Measurements from ENCODE around the gene KDM4C.
"Not testable (repeated sequence)": the region's sequence is repeated elsewhere in the genome, so short reads cannot be mapped to it uniquely, and the experiment has no call there.

Gene KDM4C

DNA sequence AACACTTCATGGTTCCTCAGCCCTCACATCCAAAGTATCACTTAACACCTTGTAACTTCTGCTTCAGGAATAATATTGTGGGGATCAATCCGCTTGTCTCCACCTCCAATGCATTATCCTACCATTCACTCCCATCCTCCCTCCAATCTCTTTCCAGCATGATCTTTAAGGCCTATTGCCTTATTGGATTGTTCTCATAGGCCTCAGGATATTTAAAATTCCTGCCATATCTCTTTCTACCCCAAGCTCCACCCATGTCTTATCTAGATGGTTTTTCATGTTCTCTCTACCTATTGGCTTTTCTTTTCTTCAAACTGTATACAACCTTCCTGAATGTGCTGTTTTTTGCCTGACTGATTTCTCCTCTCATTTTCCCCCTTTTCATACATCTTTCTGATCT lies 7.2 kb downstream of the KDM4C start:
- DNase-seq, result no peak

DNA sequence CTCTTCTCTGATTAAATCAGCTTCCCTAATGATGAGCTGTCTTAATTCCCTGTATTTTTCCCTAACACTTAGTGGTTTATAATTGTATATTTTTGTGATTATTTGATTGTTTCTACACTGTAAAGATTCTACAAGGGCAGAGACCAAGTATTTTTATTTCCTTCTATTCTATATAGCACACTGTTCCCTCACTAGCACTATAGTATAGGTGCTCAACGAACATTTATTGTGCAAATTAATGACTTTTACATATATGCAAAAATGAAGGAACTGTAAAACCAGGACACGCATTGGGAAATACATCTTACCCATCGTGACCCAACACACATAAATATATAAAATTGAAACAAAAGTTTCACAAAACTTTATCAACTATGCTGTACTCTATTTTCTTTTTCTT lies 7.6 kb downstream of the KDM4C start:
- no peak for DNase-seq

DNA sequence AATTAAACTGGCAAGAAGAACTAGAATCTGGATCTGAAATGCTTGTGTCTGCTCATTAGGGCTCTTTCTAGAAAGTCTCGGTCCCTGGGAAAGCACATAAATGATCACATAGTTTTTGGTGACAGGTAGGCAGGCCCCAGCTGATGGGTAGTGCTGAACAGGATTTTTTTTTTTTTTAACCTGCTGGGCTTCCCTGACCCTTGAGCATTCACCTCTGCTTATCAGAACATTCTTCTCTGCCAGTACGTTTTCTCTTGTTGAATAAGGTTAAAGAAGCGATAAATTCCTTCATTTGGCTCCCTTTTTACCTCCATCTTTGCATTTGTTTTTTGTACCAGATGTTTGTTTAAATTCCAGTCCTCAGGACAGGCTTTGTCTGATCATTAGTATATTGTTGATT lies 8.8 kb downstream of the KDM4C start:
- DNase-seq, result no peak

DNA sequence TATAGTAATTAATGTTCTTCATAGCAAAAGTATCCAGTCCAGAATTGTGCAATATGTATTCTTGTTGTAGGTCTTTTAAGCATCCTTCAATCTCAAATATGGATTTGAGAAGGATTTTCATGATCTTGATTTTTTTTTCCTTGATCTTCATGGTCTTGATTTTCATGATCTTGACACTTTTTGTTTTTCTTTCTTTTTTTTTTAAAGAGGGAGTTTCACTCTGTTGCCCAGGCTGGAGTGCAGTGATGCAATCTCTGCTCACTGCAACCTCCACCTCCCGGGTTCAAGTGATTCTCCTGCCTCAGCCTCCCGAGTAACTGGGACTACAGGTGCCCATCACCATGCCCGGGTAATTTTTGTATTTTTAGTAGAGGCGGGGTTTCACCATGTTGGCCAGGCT lies 10.8 kb downstream of the KDM4C start:
- not testable (repeated sequence) for DNase-seq

DNA sequence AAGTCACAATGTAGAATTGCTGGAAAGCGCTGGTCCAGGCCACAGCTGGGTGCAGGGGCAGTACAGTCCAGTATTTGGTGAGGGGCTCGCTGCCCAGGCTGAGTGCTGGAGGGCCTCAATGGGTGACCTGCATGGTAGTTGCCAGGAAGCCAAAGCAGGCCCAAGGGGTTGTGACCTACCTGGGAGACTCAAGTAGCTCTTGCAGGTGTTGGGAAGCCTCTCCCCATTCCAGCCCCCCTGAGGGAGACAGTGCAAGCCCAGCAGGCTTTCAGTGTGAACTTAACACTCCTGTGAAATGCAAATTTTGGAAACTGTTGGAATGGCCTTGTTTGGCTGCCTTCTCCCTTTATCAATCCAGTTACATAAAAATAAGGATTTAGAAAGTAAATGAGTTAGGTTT lies 13.9 kb downstream of the KDM4C start:
- DNase-seq, result no peak

DNA sequence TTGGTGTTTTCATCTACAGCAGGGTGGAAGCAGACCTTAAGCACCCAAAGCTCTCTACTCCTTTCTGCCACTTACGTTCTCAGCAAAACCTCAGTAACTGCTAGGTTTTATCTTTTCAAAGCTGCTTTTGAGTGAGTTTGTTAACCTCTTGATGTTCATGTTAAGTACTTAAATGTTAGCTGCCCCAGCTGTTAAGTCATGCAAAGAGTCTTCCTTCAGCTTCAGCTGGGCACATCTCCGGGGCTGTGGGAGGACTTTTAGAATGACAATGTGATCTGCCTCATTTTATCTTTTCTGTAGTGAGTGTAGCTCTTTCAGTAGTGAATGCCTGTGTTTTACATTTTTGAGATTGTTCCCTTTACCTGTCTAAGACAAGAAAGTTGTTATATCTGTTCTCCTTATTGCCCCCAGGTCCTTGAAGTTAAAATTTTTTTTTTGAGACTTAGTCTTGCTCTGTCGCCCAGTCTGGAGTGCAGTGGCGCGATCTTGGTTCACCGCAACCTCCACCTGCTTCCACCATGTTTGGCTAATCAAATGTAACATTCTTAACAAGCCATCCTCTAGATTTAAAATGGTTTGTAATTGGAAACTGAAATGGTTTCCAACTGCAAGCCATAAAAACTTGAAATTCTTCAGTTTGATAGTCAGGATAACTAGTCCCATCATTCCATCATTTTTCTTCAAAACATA lies 19.6 kb downstream of the KDM4C start:
- no peak for DNase-seq

DNA sequence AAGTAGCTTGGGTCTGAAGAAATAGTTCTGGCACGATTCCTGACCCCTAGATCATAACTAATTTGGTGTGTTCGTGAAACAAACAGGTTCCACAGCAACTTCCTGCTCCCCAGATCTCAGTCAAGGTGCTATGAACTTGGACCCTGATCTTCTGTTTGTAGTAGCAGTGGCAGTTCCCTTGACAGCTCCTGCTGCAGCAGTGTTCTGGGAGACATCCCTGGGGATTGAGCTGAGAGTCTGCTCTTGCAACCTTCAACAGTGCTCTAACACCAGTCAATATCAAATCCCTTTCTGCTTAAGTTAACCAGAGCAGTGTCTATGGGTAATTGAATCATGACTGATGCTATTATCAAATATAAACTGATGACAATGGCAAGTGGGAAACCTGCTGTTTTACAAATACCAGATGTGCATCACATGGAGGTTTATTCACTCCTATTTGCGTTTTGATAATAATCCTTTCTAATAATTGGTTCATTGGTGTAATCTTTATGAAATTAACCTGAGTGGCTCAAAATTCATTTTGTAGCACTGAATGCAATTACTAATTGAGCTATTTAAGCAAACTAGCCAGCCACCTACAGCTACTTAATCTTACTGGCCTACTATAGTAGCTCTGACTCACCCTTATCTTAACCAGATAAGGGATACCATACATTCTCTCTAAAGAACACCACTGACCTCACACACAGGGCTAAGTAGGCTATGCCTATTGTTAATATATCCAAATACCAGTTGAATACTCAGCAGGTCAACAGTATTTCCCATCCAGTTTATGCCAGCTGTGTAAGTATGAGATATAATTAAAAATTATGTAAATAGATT lies 21.9 kb downstream of the KDM4C start:
- DNase-seq, result no peak

DNA sequence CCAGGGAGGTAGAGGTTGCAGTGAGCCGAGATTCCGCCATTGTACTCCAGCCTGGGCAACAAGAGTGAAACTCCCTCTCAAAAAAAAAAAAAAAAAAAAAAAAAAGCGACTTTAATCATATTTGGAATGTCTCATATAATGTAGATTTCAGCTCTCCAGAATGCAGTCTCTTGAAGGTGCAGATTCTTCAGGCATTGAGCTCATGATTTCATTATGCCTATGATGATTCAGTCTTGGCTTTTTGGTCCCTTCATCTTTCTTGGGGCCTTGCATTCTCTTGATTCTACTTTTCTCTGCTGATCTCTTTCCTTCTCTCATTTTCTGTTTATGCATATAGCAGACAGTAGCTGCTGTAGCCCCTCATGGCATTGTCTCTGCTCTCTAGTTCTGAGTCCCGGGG lies 22.9 kb downstream of the KDM4C start:
- no peak for DNase-seq

DNA sequence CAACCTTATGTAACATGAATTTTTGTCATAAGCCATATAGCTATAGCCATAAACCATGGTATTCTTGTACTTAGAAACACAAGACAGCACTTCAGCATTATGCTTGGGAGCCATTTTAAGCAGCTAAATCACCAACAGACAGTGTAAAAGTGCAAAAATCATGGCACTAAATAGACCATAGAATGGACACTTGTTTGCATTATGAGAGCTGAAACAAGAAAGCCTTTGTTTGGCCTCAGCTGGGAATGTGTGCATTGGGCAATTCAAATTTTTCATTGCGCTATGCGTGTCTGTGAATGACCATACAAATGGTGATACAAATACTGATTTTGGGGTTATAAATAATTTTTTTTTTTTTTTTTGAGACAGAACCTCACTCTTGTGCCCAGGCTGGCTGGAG lies 23.7 kb downstream of the KDM4C start:
- no peak for DNase-seq

DNA sequence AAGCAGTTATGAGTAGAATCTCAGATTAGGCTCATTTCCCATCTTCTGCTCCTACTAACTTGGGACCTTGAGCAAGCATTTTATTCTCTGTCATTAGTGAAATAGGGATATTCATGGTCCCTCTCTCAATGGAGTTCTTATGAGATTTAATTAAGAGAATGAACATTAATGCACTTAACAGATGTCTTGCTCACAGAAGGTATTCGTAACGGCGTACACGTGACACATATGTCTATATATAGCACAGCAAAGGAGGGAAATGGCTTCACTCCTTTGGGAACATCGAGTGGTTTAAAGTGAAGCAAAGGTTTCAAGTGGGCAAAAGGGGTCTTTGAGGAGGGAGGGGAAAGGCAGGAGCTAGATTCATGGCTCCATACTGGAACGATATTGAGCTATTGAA lies 24.6 kb downstream of the KDM4C start:
- DNase-seq, result no peak

DNA sequence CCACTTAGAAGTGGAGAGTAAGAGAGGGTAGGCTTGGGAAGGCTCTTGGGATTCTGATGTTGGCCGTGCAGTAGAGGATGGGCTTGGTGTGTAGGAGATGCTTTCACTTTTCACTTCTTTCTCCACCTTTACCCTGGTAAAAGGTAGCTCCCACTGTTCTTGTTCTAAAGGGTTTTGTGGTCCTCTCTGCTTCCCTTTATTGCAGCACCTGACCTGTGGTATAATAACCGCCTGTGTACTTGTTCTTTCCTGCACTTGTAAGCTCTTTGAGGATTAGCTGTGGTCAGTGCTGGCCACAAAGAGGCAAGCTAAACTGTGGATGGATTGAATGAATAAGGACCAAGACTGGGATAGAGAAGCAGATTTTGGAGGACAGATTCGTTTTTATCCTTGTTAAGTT lies 25.2 kb downstream of the KDM4C start:
- no peak for DNase-seq

DNA sequence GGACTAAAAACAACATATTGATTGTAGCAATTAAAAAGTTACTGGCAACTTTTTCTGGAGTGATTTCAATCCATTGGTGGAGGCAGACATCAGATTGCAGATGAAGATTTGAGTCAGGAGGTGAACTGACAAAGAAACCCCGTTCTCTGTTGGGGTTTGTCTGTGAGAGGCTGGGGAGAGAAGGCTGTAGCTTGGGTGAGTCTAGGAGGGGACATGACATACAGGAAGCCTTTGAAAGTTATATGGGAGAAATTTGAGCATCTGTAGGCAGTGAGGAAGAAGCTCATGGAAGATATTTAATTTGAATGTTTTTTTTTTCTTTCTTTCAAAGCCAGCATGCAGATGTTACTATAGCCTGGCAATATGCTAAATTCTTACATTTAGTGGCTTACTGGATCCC lies 26.0 kb downstream of the KDM4C start:
- no peak for DNase-seq

DNA sequence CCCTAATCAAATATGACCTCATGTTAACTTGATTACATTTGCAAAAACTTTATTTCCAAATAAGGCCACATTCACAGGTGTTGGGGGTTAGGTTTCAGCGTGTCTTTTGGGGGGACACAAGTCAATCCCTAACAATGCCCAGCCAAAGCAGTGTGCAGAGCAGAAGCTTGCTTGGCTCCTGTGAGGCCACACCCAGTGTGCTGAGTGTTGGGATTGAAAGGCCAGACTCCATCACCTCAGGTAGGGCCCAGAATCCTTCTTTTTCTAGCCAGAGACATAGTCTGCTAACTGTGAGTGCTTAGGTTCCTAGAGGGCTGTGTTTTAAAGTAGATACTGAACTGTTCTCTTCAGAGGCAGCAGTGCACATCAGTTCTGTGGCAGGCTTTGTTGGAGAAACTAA lies 27.9 kb downstream of the KDM4C start:
- DNase-seq, result no peak

DNA sequence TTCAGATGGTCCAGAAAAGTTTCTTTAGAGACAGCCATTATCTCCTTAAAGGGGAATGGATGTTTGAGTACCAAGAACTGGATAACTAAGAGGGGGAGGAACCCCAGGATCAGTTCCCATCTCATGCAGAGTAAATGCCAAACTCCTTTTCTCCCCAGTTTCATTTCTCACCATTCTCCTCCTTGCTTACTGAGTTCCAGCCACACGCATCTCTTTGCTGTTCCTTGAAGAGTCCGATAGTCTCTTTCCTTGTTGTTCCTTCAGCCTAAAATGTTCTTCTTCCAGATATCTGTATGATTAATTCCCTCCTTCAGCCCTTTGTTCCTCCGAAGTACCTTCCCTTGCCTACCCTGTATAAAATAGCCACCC lies 30.0 kb downstream of the KDM4C start:
- DNase-seq, result no peak

DNA sequence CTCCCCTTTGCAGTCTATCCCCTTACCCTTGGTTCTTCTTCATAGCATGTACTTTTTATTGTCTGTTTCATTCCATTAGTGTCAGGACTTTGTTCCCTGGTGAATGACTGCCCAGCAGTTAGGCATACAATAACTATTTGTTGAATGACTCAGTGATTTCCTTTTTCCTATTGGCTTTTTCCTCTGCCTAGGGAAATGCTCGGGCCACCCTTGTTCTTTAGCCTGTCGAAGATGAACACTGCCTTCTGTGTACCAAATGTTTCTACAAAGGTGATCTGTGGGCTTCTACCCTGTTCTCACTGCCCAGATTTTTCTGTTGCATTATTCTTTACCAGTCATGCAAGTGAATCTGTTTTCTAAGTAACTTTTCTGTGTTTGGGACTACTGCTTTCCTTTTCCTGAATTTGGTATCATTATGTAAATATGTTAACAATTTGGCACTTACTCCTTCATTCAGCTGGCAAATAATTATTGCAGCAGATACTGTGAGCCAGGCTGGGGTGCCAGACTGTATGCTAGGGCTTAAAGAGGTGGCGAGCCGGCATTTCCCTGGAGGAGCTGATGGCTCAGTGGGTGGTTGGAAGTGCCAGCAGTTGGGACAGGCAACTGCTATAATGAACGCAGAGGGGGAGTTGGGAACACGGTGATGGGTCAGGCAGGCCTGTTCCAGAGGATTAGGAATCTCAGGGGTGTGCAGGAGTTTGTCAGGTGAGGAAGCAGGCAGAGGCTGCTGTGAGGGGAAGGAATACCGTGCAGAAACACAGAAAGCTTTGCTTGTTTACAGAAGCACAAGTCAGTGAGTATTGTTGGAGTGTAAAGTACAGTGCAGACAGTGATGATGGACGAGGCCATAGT lies 30.6 kb downstream of the KDM4C start:
- no peak for DNase-seq

DNA sequence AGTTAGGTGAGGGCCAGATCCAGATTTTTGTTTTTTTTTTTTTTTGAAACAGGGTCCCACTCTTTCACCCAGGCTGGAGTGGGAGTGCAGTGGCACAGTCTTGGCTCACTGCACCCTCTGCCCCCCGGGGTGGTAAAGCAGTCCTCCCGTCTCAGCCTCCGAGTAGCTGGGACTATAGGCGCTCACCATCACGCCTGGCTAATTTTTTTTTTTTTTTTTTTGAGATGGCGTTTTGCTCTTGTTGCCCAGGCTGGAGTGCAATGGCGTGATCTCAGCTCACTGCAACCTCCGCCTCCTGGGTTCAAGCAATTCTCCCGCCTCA lies 31.2 kb downstream of the KDM4C start:
- DNase-seq, result not testable (repeated sequence)

DNA sequence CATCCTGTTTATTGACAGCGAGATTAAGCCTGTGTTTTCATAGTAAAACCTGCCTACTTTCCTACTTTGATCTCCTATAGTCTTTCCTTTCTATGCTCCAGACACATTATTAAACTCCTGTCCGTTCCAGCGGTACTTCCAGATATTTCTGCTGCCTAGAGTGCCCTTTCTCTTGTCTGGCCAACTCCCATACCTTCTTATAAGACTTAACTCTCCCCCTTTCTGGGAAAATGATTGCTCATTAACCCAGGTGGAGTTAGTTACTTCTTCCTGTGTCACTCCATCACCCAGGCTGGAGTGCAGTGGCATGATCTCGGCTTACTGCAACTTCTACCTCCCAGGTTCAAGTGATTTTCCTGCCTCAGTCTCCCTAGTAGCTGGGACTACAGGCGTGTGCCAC lies 33.1 kb downstream of the KDM4C start:
- DNase-seq, result no peak

DNA sequence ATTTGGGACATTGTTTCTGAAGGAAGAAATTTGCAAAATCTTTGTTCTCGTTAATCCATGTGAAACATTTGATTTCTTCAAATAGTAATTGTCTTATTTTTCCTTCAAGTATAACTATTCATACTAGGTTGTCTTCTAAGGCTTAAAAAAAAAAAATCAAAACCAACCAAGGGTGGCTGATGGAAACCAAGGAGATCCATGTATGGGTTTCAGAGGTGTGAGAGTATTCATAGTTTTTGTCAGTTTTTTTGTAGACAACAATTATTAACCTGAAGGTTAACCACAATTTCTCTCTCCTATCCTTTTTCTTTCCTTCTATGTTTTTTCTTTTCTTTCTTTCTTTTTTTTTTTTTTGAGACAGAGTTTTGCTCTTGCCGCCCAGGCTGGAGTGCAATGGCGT lies 35.4 kb downstream of the KDM4C start:
- no peak for DNase-seq

DNA sequence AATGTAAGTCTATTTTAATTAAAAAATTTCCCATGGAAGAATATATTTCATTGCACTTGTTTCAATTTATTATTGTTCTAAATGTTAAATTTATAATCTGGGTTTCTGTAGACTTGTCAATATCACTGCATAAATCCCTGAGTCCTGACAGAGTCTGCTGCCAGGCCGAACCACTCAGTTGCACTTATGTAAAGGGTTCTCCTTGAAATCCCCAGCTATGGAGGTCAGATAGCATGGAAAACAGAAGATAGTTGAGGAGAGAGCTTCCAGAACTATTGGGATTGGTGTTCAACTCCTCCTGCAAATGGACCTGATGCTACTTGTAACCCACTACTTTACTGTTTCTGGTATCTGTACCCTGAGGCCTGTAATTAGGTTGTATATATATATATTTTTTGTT lies 37.2 kb downstream of the KDM4C start:
- DNase-seq, result no peak

DNA sequence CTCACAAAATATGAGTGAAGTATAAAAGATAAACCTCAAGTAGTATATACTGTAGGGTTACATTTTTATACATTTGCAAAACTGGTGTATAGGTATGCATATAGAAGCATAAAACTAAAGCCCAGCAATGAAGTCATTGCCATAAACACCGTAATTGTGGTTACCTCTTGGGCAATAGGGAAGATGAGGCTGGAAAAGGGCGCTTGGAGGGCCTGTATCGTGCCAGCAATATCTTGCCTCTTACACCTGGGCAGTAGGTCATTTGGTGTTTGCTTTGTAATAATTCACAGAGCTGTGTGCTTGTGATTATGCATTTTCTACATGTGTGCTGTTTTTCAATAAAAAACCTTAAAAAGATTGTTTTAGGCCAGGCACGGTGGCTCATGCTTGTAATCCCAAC lies 45.2 kb downstream of the KDM4C start:
- DNase-seq, result no peak

DNA sequence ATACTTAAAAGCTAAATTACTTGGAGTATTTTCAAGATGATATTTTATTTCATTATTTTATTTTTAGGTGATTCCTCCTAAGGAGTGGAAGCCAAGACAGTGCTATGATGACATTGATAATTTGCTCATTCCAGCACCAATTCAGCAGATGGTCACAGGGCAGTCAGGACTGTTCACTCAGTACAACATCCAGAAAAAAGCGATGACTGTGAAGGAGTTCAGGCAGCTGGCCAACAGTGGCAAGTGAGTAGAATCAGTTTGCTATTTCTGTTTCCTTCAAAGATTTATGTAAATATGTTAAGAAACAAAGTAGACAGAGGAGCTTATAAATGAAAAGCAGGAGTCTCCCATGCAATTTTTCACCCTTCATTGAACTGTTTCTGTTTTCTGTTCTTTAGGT lies 47.8 kb downstream of the KDM4C start:
- no peak for DNase-seq

DNA sequence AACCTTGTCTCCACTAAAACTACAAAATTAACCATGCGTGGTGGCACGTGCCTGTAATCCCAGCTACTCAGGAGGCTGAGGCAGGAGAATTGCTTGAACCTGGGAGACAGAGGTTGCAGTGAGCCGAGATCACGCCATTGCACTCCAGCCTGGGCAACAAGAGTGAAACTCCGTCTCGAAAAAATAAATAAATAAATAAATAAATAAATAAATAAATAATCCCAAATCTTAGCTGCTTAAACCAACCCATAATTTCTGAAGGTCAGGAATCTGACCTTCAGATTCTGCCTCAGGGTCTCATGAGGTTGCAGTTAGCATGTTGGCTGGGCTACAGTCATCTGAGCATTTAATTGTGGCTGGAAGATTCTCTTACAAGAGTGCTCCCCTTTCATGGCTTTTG lies 48.5 kb downstream of the KDM4C start:
- DNase-seq, result not testable (repeated sequence)

DNA sequence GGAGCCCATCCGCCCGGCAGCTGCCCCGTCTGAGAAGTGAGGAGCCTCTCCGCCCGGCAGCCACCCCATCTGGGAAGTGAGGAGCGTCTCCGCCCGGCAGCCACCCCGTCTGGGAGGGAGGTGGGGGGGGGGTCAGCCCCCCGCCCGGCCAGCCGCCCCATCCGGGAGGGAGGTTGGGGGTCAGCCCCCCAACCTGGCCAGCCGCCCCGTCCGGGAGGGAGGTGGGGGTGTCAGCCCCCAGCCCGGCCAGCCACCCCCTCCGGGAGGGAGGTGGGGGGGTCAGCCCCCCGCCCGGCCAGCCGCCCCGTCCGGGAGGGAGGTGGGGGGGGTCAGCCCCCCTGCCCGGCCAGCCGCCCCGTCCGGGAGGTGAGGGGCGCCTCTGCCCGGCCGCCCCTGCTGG lies 49.9 kb downstream of the KDM4C start:
- not testable (repeated sequence) for DNase-seq

DNA sequence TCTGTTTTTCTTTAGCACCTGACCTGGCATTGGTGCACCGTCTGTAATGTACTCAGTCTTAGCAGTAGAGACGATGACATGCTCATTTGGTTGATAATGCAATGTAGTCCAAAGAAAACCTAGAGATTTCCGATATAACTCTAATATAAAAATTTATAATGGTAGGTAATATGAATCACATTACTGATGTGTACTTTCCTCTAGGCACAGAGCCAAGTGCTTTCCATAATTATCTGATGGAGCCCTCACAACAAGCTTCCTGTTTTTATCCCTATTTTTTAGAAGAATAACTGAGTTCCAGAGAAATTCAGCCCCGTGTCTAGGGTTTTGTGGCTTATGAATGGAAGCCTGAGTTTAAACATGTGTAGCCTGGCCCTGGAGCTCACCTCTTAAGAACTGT lies 53.7 kb downstream of the KDM4C start:
- DNase-seq, result no peak

All from stimulated activated CD4-positive, alpha-beta T cell treated with anti-CD3 and anti-CD28 coated beads, Interleukin-1b, Interleukin-23, amount 100 ng/mL, for 48 hours (primary cell).